HG03457 (cell line): ENCODE results near the gene PCSK7.
"Not testable (repeated sequence)": the region's sequence is repeated elsewhere in the genome, so short reads cannot be mapped to it uniquely, and the experiment has no call there.

Experiments used
- ATAC-seq: cut with Tn5 transposase; IDR thresholded peaks from one replicate; pipeline ENCODE4 v1.9.1; 2021; ENCODE audit warnings: moderate number of reproducible peaks; ENCODE audit not compliant: unreplicated experiment

The PCSK7 gene

GRCh38 chr11:117183724-117184349 lies 48.0 kb downstream of the PCSK7 start:
- no peak for ATAC-seq

- not testable (repeated sequence) for ATAC-seq
Measured at GRCh38 chr11:117183178-117183577, 48.7 kb downstream of the PCSK7 start.

GRCh38 chr11:117182551-117182935 lies 49.3 kb downstream of the PCSK7 start:
- no peak for ATAC-seq

GRCh38 chr11:117181586-117182550 lies 50.0 kb downstream of the PCSK7 start:
- ATAC-seq, result no peak

GRCh38 chr11:117180661-117181585 lies 51.0 kb downstream of the PCSK7 start:
- ATAC-seq, result no peak

- ATAC-seq, result no peak
Measured at GRCh38 chr11:117180020-117180419, 51.9 kb downstream of the PCSK7 start.

- ATAC-seq, result peak; percentile 11
Measured at GRCh38 chr11:117179048-117179999, 52.5 kb downstream of the PCSK7 start.

GRCh38 chr11:117178210-117179034 lies 53.5 kb downstream of the PCSK7 start, which contains the start of gene SIDT2:
Gene SIDT2 (plus strand): TSS chr11:117178743. CDS start chr11:117179264, 521 bp downstream.
- peak; percentile 71 for ATAC-seq

- ATAC-seq, result no peak
Measured at GRCh38 chr11:117177534-117178209, 54.2 kb downstream of the PCSK7 start.

GRCh38 chr11:117176186-117176585 lies 55.7 kb downstream of the PCSK7 start:
- no peak for ATAC-seq

- ATAC-seq, result no peak
Measured at GRCh38 chr11:117175781-117176180, 56.1 kb downstream of the PCSK7 start.

GRCh38 chr11:117175104-117175503 lies 56.8 kb downstream of the PCSK7 start:
- no peak for ATAC-seq

GRCh38 chr11:117172724-117173421 lies 59.0 kb downstream of the PCSK7 start:
- ATAC-seq, result no peak

- ATAC-seq, result no peak
Measured at GRCh38 chr11:117171404-117172061, 60.3 kb downstream of the PCSK7 start.

- ATAC-seq, result no peak
Measured at GRCh38 chr11:117171007-117171403, 60.9 kb downstream of the PCSK7 start.

GRCh38 chr11:117170210-117170609 lies 61.7 kb downstream of the PCSK7 start:
- ATAC-seq, result no peak

GRCh38 chr11:117169736-117170135 lies 62.1 kb downstream of the PCSK7 start:
- ATAC-seq, result no peak
